ENCODE measurements around the gene SRRM2. TPM values are rescaled to one million over a fixed set of nuclear protein-coding genes. Genes with fewer than 3 reads are reported as not detected.

Gene SRRM2
- total and polyA plus RNA-seq, 4 donors, result 316 to 589 (median 447) TPM

DNA sequence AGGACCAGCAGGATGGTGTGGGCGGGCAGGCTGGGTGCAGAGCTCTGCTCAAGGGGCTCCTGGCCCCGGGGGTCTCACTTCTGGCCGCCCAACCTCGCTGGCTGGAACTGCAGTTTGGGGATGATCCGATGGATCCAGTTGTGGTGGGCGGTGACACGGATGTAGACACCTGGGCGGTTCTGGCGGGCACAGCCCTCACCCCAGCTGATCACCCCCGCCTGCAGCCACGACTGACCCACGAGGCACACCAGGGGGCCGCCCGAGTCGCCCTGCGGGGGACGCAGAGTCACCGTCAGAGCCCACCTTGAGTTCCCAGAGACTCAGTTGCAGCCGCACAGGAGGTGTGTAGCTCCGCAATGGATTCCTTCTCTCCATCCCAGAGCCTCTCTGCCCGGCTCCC is 39.9 kb upstream of the SRRM2 start:
- WGBS, 2 donors, result 84 to 88% methylated on average over 21 of the region's 21 CpGs

DNA sequence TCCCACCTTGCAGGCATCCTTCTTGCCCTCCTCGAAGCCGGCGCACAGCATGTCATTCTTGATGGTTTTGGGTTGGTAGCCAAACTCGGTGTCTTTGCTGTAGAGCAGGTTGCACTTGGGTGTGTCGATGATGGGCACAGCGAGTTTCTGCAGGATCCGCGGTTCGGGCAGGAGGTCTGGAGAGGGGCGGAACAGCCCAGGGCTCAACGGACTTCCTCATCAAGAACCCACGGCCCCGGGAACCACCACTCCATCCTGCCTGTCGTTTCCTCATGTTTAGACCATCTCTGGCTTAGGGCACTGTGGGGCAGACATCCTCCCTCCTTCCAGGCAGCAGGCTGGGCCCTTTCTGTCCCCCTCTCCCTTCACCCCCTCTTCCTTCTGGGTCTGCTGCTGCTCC is 38.9 kb upstream of the SRRM2 start:
- Histone ChIP-seq H3K4me3 (no peak overlapping the region), H3K9me3 (ENCODE audit: control insufficient read depth in 4 of 4, insufficient read depth in 3 of 4, low read length in 3 of 4) (no peaks in the 10 kb centered on the region), H3K36me3 (ENCODE audit: control insufficient read depth in 4 of 4, insufficient read depth in 4 of 4, low read length in 4 of 4) (peaks cover 0 to 16% (median under 1%) of the 10 kb centered on the region in 4 donors), H3K27ac (ENCODE audit: low read depth in 1 of 2, low read length in 1 of 2) (no peak overlapping the region), H3K4me1 (ENCODE audit: control insufficient read depth in 5 of 5, insufficient read depth in 5 of 5, low read length in 5 of 5) (peaks cover 0 to 3% (median 0%) of the 10 kb centered on the region in 5 donors), H3K9ac (ENCODE audit: insufficient read depth in 1 of 2, low read length in 2 of 2) (no peak overlapping the region), H3K27me3 (ENCODE audit: control insufficient read depth in 3 of 3, insufficient read depth in 3 of 3, low read length in 2 of 3) (no peaks in the 10 kb centered on the region)
- 52 to 68% methylated on average over 14 of the region's 14 CpGs for WGBS, 2 donors
- TF ChIP-seq CTCF (IDR thresholded peaks at IDR 0.05; ENCODE audit: control extremely low read depth, extremely low read depth), result no peak
- ATAC-seq (ENCODE audit: insufficient read depth, low FRiP score) (no peak), DNase-seq (no peak)

More for the DNA sequence above, 39.9 kb upstream of the SRRM2 start:
- Histone ChIP-seq H3K9ac (ENCODE audit: insufficient read depth in 1 of 2, low read length in 2 of 2) (no peak overlapping the region), H3K4me3 (no peak overlapping the region), H3K4me1 (ENCODE audit: control insufficient read depth in 5 of 5, insufficient read depth in 5 of 5, low read length in 5 of 5) (peaks cover 0 to 3% (median 0%) of the 10 kb centered on the region in 5 donors), H3K36me3 (ENCODE audit: control insufficient read depth in 4 of 4, insufficient read depth in 4 of 4, low read length in 4 of 4) (peaks cover 2 to 25% (median 5%) of the 10 kb centered on the region in 4 donors), H3K27ac (ENCODE audit: low read depth in 1 of 2, low read length in 1 of 2) (no peak overlapping the region), H3K9me3 (ENCODE audit: control insufficient read depth in 4 of 4, insufficient read depth in 3 of 4, low read length in 3 of 4) (no peaks in the 10 kb centered on the region), H3K27me3 (ENCODE audit: control insufficient read depth in 3 of 3, insufficient read depth in 3 of 3, low read length in 2 of 3) (no peaks in the 10 kb centered on the region)
- DNase-seq (no peak), ATAC-seq (ENCODE audit: insufficient read depth, low FRiP score) (no peak)
- TF ChIP-seq CTCF (IDR thresholded peaks at IDR 0.05; ENCODE audit: control extremely low read depth, extremely low read depth), result no peak

GRCh38 chr16:2713985-2714774 is 38.3 kb upstream of the SRRM2 start:
- 82 to 90% methylated on average over 28 of the region's 28 CpGs for WGBS, 2 donors
- no peak for ATAC-seq (ENCODE audit: insufficient read depth, low FRiP score)
- H3K9ac ChIP-seq (ENCODE audit: insufficient read depth in 1 of 2, low read length in 2 of 2), result no peak overlapping the region
- no peak overlapping the region for H3K4me3 ChIP-seq
- peaks cover 0 to 13% (median under 1%) of the 10 kb centered on the region in 4 donors for H3K36me3 ChIP-seq (ENCODE audit: control insufficient read depth in 4 of 4, insufficient read depth in 4 of 4, low read length in 4 of 4)
- no peak for DNase-seq
- H3K27me3 ChIP-seq (ENCODE audit: control insufficient read depth in 3 of 3, insufficient read depth in 3 of 3, low read length in 2 of 3), result no peaks in the 10 kb centered on the region
- no peak overlapping the region for H3K27ac ChIP-seq (ENCODE audit: low read depth in 1 of 2, low read length in 1 of 2)
- no peak for TF ChIP-seq CTCF (IDR thresholded peaks at IDR 0.05; ENCODE audit: control extremely low read depth, extremely low read depth)
- H3K4me1 ChIP-seq (ENCODE audit: control insufficient read depth in 5 of 5, insufficient read depth in 5 of 5, low read length in 5 of 5), result peaks cover 0 to 3% (median 3%) of the 10 kb centered on the region in 5 donors
- no peaks in the 10 kb centered on the region for H3K9me3 ChIP-seq (ENCODE audit: control insufficient read depth in 4 of 4, insufficient read depth in 3 of 4, low read length in 3 of 4)
